ENCODE results near the gene DNAH10.

DNAH10 gene

DNA sequence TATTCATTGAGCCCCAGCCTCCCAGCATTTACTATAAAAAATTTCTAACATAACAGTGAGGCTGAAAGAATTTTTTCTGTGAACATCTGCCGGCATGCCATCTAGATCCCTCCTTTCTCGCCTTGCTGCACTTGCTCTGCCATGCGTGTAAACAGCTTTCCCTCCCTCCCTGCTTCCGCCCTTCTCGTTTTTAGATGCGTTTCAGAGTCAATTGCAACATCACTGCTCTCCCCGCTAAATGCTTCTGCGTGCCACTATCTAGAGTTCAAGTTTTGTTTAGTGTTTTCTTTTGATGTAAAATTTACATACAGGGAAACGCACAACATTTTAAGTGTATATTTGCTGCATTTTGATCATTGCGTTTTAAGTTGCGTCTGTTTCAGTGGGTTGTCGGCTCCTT lies 126.9 kb downstream of the DNAH10 start:
- DNase-seq (ENCODE audit: low read depth), result no peak

DNA sequence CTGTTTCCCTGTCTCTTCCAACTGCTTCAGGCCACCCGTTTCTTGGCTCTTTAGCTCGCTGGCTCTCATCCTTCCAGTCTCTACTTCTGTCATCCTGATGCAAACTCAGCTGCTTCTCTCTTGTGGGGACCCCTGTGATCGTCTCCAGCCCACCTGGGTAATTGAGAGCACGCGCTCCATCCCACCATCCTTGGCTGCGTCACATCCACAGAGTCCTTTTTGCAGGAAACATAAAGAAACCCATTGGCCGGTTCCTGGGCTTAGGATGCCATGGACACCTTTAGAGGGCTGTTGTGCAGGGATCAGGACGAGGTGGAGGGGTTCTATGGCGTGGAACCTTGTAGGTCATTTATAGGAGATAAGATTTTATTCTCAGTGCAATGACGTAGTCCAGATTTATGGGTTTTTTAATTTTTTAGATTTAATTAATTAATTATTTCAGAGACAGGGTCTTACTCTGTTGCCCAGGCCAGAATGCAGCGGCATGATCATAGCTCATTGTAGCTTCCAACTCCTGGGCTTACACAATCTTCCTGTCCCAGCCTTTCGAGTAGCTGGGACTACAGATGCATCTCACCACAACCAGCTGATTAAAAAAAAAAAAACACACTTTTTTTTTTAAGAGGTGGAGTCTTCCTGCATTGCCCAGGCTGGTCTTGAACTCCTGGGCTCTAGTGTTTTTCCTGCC lies 127.9 kb downstream of the DNAH10 start:
- no peak for DNase-seq (ENCODE audit: low read depth)

- no peak for DNase-seq (ENCODE audit: low read depth)
Observed at GRCh38 chr12:123890536-123890902, 128.4 kb downstream of the DNAH10 start.

DNA sequence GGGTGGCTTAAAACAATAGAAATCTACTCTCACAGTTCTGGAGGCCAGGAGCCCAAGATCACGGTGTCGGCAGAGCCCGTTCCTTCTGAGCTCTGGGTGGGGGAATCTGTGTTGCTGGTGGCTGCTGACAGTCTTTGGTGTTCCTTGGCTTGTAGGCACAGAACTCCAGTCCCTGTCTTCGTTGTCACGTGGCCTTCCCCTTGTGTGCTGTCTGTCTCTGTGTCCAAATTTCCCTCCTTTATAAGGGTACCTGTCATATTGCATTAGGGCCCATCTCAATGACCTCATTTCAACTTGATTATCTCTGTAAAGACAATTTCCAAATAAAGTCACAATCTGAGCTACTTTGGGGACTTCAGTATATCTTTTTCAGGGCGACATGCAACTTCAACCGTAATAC lies 128.9 kb downstream of the DNAH10 start:
- no peak for DNase-seq (ENCODE audit: low read depth)

GRCh38 chr12:123891516-123892179 lies 129.5 kb downstream of the DNAH10 start:
- DNase-seq (ENCODE audit: low read depth), result no peak

DNA sequence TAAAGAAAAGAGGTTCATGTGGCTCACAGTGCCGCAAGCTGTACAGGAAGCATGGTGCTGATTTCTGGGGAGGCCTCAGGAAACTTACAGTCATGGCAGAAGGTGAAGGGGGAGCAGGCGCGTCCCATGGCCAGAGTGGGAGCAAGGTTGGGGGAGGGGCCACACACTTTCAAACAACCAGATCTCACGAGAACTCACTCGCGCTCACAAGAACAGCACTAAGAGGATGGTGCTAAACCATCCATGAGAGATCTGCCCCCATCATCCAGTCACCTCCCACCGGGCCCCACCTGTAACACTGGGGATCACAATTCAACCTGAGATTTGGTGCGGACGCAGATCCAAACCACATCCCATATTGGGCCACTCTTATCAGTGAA lies 130.1 kb downstream of the DNAH10 start:
- DNase-seq (ENCODE audit: low read depth), result no peak

DNA sequence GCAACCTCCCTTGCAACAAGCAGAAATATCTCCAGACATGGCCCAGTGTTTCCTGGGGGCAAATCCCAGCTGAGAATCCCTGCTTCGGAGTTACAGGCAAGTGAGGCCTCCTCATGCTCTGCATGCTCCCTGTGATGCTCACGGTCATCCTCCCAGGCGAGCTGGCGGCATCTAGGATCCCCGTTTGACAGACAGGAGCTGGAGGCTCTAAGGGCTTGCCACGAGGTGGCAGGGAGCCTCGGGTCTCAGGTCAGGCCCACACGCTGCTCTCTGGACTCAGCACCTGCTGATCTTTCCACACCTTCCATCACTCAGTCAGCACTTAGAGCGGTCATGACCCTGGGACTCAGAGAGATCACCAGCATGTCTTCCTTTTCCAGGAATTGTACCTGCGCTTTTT lies 130.8 kb downstream of the DNAH10 start:
- DNase-seq (ENCODE audit: low read depth), result no peak

DNA sequence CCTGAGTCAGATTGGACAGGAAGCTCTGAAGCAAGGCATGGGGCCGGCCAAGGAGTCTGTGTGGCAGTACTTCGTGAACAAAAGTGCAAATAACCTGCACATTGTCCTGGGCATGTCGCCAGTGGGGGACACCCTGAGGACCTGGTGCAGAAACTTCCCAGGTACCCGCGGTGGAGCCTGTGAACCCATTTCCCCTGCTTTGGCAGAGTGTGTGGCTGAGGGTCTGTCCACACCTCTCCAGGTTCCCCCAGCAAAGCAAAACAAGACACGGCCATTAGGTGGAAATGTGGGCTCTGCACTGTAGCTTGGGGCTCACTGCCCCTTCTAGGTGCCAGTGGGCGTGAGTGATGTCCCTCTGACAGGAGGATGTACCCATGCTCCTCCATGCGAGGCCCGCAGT lies 131.2 kb downstream of the DNAH10 start:
- no peak for DNase-seq (ENCODE audit: low read depth)

DNA sequence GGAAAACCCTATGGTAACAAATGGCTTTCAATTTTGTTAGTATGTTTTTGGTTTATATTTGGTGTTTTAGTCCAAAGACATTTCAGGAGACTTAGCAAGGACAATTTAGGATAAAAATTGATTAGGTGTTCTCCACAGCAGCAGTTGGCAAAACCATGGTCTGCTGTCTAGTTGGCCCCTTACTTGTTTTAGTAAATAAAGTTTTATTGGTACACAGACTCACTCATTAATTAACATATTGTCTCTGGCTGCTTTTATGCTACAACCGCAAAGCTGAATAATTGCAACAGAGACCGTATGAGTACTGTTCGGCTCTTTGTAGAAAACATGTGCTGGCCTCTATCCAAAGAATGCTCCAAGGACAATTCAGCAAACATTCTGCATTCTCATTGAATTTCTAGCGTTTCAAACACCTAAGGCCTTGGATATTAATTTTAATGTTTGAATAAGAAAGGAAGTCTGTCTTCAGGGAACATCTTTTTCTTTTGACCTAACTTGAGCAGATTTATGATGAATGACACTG lies 132.8 kb downstream of the DNAH10 start:
- DNase-seq (ENCODE audit: low read depth), result no peak

- DNase-seq (ENCODE audit: low read depth), result no peak
Observed at GRCh38 chr12:123895451-123895850, 133.3 kb downstream of the DNAH10 start.

DNA sequence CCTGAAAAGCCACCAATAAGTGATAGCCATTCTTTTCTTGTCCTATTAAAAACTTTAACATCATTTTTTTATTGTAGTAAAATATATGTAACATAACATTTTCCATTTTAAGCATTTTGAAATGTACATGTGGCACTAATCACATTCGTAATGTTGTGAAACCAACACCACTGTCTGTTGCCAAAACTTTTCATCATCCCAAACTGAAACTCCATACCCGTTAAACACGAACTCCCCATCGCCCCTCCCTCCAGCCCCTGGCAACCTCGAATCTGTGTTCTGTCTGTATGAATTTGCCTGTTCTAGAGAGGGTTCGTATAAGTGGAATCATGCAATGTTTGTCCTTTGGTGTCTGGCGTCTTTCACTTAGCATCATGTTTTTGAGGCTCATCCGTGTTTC lies 134.7 kb downstream of the DNAH10 start:
- DNase-seq (ENCODE audit: low read depth), result no peak

DNA sequence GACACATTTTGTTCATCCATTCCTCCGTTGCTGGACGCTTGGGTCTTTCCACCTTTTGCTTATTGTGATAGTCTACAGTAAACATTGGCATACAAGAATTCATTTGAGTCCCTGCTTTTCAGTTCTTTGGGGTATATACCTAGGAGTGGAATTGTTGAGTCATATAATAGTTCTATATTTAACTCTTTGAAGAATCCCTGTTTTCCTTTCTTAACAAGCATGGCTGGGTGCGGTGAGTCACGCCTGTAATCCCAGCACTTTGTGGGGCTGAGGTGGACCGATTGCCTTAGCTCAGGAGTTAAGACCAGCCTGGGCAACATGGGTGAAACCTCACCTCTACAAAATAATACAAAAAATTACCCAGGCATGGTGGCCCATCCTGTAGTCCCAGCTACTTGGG lies 135.1 kb downstream of the DNAH10 start:
- DNase-seq (ENCODE audit: low read depth), result peak; percentile 82

- no peak for DNase-seq (ENCODE audit: low read depth)
Observed at GRCh38 chr12:123898673-123899072, 136.6 kb downstream of the DNAH10 start.

DNA sequence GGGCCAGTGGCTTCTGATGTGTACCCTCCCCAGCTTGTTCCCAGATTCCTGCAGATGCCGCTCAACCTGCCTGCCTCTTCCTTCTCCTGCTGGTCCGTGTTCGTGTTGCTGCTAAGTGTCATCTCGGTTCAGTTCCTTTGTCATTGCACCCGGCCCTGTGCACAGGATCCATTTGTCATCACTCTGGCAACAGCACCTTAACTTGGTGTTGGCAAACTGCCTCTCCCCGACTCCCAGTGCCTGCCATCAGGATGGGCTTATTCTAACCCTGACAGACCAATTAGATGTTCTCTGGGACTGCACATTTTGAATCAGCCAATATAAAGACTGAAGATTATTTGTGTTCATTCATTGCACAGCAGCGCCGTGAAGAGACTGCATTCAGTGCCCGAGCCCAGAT lies 137.3 kb downstream of the DNAH10 start:
- no peak for DNase-seq (ENCODE audit: low read depth)

- no peak for DNase-seq (ENCODE audit: low read depth)
Observed at GRCh38 chr12:123900871-123901376, 138.8 kb downstream of the DNAH10 start.

DNA sequence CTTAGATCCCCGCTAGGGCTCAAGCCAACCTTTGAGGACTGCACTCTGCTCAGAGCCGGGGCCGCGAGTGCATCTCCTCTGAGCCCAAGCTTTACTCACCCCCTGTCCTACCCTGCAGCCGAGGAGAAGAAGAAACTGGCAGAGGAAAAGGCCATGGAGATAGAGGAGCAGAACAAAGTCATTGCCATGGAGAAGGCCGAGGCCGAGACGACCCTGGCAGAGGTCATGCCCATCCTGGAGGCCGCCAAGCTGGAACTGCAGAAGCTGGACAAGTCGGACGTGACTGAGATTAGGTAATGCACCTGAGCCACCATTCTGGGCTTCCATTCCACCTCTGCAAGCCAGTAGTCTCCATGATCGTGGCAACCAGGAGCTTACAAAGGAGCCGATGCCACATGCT lies 140.7 kb downstream of the DNAH10 start:
- DNase-seq (ENCODE audit: low read depth), result no peak

DNA sequence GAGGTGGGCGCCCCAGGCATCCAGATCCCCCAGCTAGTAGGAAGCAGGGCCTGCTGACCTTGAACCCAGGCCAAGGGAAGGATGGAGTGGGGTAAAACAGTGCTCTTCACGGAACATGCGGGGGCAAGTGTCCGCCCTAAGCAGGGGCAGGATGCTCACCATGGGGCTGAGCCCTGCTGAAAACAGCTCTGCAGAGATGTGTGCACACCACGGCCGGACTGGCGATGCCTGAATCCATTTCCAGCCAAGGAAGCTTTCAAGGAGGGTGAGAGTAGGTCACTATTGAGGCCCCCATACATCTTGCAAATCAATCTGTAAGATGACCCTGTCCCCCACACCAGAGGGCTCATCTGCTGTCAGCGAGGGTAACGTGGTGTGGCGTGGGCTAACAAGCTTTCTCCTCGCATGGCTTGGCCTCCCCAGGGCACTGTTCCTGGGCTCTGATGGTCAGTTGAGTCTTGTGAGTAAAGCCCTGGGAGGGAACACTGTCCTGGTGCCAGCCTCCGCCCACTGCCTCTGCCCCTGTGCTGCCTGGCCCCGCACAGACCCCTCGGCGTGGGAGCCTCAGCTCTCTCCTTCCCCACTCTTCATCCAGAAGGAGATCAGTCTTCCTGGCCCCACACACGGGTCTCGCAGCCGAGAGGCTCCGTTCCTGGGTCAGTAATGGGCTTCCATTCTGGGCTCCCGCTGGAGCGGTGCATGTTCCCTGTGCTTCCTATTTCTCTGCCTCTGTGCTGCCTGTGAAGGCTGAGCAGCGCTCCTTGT lies 141.4 kb downstream of the DNAH10 start:
- DNase-seq (ENCODE audit: low read depth), result no peak

GRCh38 chr12:123905319-123905925 lies 143.3 kb downstream of the DNAH10 start:
- peak; percentile 80 for DNase-seq (ENCODE audit: low read depth)

DNA sequence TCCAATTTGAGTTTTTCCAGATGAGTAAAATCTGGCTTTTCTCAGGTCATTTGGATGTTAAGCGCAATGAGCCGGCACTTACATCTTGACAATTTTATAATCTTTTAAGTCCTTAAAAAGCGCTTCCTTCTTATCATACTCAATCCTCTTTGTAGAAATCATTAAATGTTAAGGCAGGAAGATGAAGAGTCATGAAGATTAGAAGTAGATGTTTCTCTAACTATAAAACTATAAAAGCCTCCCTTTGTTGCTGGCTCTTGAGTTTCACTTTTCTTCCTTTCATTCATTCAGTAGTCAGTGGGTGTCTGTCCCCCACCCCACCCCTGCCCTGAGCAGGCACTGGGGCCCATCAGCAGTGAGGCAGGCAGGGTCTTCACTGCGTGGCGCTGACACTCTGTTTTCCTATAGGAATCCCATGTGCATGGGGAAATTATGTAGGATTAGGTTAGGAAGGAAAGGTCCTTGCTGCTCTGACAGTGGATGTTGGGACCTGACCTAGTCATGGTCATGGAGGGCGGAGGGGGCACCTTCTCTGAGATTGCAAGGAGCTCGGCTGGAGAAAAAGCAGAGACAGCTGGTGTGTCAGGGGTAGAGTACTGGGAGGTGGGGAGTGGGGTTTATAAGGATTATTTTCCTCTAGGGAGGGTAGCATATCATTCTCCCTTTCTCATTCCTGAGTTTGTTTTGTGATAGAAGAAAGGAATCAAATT lies 144.8 kb downstream of the DNAH10 start:
- DNase-seq (ENCODE audit: low read depth), result no peak

DNA sequence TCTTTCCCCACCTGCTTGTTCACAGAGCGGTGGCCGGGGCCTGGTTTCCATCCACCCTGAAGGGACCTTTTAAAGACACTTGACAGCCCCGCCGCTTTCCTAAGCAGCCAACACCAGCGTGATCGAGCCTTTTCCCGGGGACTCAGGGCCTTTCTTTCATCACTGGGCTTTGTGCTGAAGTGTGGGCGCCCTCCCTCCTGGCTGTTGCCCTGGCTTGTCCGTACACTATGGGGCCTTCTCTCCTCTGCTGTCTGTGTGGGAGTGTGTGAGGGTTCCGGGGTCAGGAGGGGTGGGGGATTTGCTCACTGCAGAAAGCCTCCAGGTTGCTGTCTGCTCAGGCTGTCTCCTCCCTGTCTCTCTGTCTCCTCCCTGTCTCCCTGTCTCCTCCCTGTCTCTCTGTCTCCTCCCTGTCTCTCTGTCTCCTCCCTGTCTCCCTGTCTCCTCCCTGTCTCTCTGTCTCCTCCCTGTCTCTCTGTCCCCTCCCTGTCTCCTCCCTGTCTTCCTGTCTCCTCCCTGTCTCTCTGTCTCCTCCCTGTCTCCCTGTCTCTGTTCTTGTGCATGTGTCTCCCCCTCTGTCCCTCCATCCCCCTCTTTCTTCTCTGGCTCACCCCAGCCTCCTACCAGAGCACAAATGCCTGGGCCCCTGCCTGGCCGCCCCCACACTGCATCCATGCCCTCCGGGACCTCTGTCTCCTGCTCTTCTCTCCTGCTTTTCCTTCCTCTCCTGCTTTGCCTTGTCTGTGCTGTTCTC lies 145.8 kb downstream of the DNAH10 start:
- no peak for DNase-seq (ENCODE audit: low read depth)
